Kidney capillary endothelial cell (primary cell): ENCODE measurements around the gene CEP250.
"Not testable (repeated sequence)": the region's sequence is repeated elsewhere in the genome, so short reads cannot be mapped to it uniquely, and the experiment has no call there.

Experiments used
- DNase-seq: peaks from one replicate; pipeline ENCODE4 v3.0.0-alpha.2; 2018; ENCODE audit warnings: low spot score

Gene CEP250

GRCh38 chr20:35527122-35527769, 71.8 kb downstream of the CEP250 start:
- no peak for DNase-seq

GRCh38 chr20:35529552-35529951, 74.2 kb downstream of the CEP250 start, which contains the start of gene C20orf173:
TSS of gene C20orf173 (minus strand) at chr20:35529652. CDS start at chr20:35529373, 279 bp downstream.
- DNase-seq, result no peak

- DNase-seq, result no peak
These were observed 84.4 kb downstream of the CEP250 start for GRCh38 chr20:35539756-35540212.

GRCh38 chr20:35541118-35541782, 85.9 kb downstream of the CEP250 start:
- DNase-seq, result no peak

- peak; percentile 93 for DNase-seq
These were observed 86.6 kb downstream of the CEP250 start, which contains the start of gene ERGIC3 for GRCh38 chr20:35541783-35542662. TSS of gene ERGIC3 (plus strand) at chr20:35542078. CDS start at chr20:35542098, 20 bp downstream.

GRCh38 chr20:35542990-35543389, 87.6 kb downstream of the CEP250 start:
- no peak for DNase-seq

- DNase-seq, result no peak
These were observed 89.0 kb downstream of the CEP250 start for GRCh38 chr20:35544436-35544835.

GRCh38 chr20:35544941-35545340, 89.5 kb downstream of the CEP250 start:
- DNase-seq, result not testable (repeated sequence)

GRCh38 chr20:35546127-35546526, 90.7 kb downstream of the CEP250 start:
- no peak for DNase-seq

- DNase-seq, result no peak
These were observed 91.9 kb downstream of the CEP250 start for GRCh38 chr20:35547329-35547728.

GRCh38 chr20:35551503-35551902, 96.1 kb downstream of the CEP250 start:
- no peak for DNase-seq

- no peak for DNase-seq
These were observed 97.5 kb downstream of the CEP250 start for GRCh38 chr20:35552914-35553313.

GRCh38 chr20:35555461-35555860, 100.1 kb downstream of the CEP250 start:
- not testable (repeated sequence) for DNase-seq

GRCh38 chr20:35555951-35556645, 100.7 kb downstream of the CEP250 start:
- no peak for DNase-seq

GRCh38 chr20:35556871-35557270, 101.5 kb downstream of the CEP250 start:
- DNase-seq, result no peak

GRCh38 chr20:35558451-35558850, 103.1 kb downstream of the CEP250 start:
- DNase-seq, result no peak

- DNase-seq, result no peak
These were observed 103.8 kb downstream of the CEP250 start for GRCh38 chr20:35559042-35559693.

GRCh38 chr20:35560105-35560511, 104.7 kb downstream of the CEP250 start:
- no peak for DNase-seq

- no peak for DNase-seq
These were observed 105.1 kb downstream of the CEP250 start for GRCh38 chr20:35560541-35560940.

- DNase-seq, result peak; percentile 51
These were observed 105.9 kb downstream of the CEP250 start for GRCh38 chr20:35561268-35561667.

GRCh38 chr20:35561671-35562070, 106.3 kb downstream of the CEP250 start:
- DNase-seq, result no peak
